Activated naive CD4-positive, alpha-beta T cell treated with anti-CD3 and anti-CD28 coated beads, Interleukin-2, amount 10 ng/mL, durations not matched to agents 7 days and 5 days (primary cell): ENCODE data around the gene PRSS50.
"Not testable (repeated sequence)": the region's sequence is repeated elsewhere in the genome, so short reads cannot be mapped to it uniquely, and the experiment has no call there.

Source experiments
- CTCF ChIA-PET: fragments of 350-600 bp; sonication (Branson Sonifier 250); formaldehyde crosslinking; loops from one replicate; lab custom pipeline; 2021; ENCODE audit warnings: antibody characterized with exemption; lab: Charles Lee
- DNase-seq: peaks from one replicate; pipeline ENCODE4 v3.0.0-alpha.2; 2020
- H3K27ac Mint-ChIP-seq: one replicate; pipeline ENCODE4 v1.8.0; 2021; ENCODE audit warnings: mild to moderate bottlenecking, moderate library complexity, mixed read lengths
- H3K27me3 Mint-ChIP-seq: one replicate; pipeline ENCODE4 v1.8.0; 2021; ENCODE audit warnings: mild to moderate bottlenecking, mixed read lengths
- H3K36me3 Mint-ChIP-seq: one replicate; pipeline ENCODE4 v1.8.0; 2021; ENCODE audit warnings: mixed read lengths
- H3K4me1 Mint-ChIP-seq: one replicate; pipeline ENCODE4 v1.8.0; 2021; ENCODE audit warnings: mixed read lengths
- H3K4me3 Mint-ChIP-seq: one replicate; pipeline ENCODE4 v1.8.0; 2021; ENCODE audit warnings: mild to moderate bottlenecking, moderate library complexity, mixed read lengths
- H3K9me3 Mint-ChIP-seq: one replicate; pipeline ENCODE4 v1.8.0; 2021; ENCODE audit warnings: mixed read lengths

PRSS50 gene

GRCh38 chr3:46707601-46708011 is 10.1 kb downstream of the PRSS50 start:
- Mint-ChIP-seq H3K4me3 (no peak overlapping the region), H3K27me3 (peaks cover 27% of the 10 kb centered on the region), H3K27ac (no peak overlapping the region), H3K36me3 (no peaks in the 10 kb centered on the region), H3K4me1 (no peaks in the 10 kb centered on the region), H3K9me3 (no peaks in the 10 kb centered on the region)
- CTCF ChIA-PET: interaction anchor here (0.6 to 3.1 kb wide), 5 partner anchors 134 to 219 kb away, joined by 3 to 15 read pairs (median 4); no protein-coding TSS in a partner anchor
- DNase-seq: peak; percentile 9

- Mint-ChIP-seq H3K4me3 (no peak overlapping the region), H3K27me3 (peaks cover 33% of the 10 kb centered on the region), H3K4me1 (peaks cover 5% of the 10 kb centered on the region), H3K27ac (no peak overlapping the region), H3K36me3 (no peaks in the 10 kb centered on the region), H3K9me3 (no peaks in the 10 kb centered on the region)
- DNase-seq: peak; percentile 10
- CTCF ChIA-PET: interaction anchor here (0.6 to 3.1 kb wide), 6 partner anchors 11 to 218 kb away, joined by 3 to 15 read pairs (median 5); no protein-coding TSS in a partner anchor
Measured at GRCh38 chr3:46706771-46707582, 10.7 kb downstream of the PRSS50 start.

- DNase-seq: no peak
- CTCF ChIA-PET: interaction anchor here (0.6 to 2.0 kb wide), 8 partner anchors 10 to 204 kb away, joined by 3 to 15 read pairs (median 4); no protein-coding TSS in a partner anchor
- Mint-ChIP-seq H3K4me3 (no peak overlapping the region), H3K27me3 (peaks cover 42% of the 10 kb centered on the region), H3K27ac (no peak overlapping the region), H3K9me3 (no peaks in the 10 kb centered on the region), H3K4me1 (peaks cover 10% of the 10 kb centered on the region), H3K36me3 (no peaks in the 10 kb centered on the region)
Measured at GRCh38 chr3:46705751-46706552, 11.7 kb downstream of the PRSS50 start.

GRCh38 chr3:46705022-46705530 is 12.6 kb downstream of the PRSS50 start:
- DNase-seq: peak; percentile 78
- Mint-ChIP-seq H3K4me3 (no peak overlapping the region), H3K27me3 (peaks cover 50% of the 10 kb centered on the region), H3K9me3 (no peaks in the 10 kb centered on the region), H3K36me3 (no peaks in the 10 kb centered on the region), H3K4me1 (peaks cover 10% of the 10 kb centered on the region), H3K27ac (no peak overlapping the region)
- CTCF ChIA-PET: interaction anchor here (0.6 to 2.0 kb wide), 7 partner anchors 9 to 205 kb away, joined by 3 to 15 read pairs (median 4); no protein-coding TSS in a partner anchor

DNA sequence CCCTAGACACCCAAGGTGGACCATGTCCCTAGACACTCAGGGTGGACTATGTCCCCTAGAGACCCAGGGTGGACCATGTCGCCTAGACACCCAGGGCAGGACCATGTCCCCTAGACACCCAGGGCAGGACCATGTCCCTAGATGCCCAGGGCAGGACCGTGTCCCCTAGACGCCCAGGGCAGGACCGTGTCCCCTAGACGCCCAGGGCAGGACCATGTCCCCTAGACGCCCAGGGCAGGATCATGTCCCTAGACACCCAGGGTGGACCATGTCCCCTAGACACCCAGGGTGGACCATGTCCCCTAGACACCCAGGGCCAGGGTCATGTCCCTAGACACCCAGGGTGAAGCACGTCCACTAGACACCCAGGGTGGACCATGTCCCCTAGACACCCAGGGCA is 13.3 kb downstream of the PRSS50 start:
- CTCF ChIA-PET: interaction anchor here (2.9 kb wide), 1 partner anchor 190 kb away, joined by 28 read pairs; no protein-coding TSS in a partner anchor
- H3K9me3 Mint-ChIP-seq: not testable (repeated sequence)

GRCh38 chr3:46703013-46703520 is 14.6 kb downstream of the PRSS50 start:
- peaks cover 60% of the 10 kb centered on the region for H3K27me3 Mint-ChIP-seq
- no peaks in the 10 kb centered on the region for H3K9me3 Mint-ChIP-seq
- DNase-seq: no peak
- H3K4me1 Mint-ChIP-seq: peaks cover 16% of the 10 kb centered on the region
- no peaks in the 10 kb centered on the region for H3K36me3 Mint-ChIP-seq
- H3K4me3 Mint-ChIP-seq: no peak overlapping the region
- H3K27ac Mint-ChIP-seq: no peak overlapping the region
- CTCF ChIA-PET: interaction anchor here (0.6 to 2.9 kb wide), 8 partner anchors 9 to 206 kb away, joined by 3 to 28 read pairs (median 4); no protein-coding TSS in a partner anchor

More for the DNA sequence above, 13.3 kb downstream of the PRSS50 start:
- H3K27me3 Mint-ChIP-seq: peaks cover 58% of the 10 kb centered on the region
- not testable (repeated sequence) for H3K36me3 Mint-ChIP-seq, H3K4me3 Mint-ChIP-seq, H3K27ac Mint-ChIP-seq, DNase-seq
- peaks cover 14% of the 10 kb centered on the region for H3K4me1 Mint-ChIP-seq

DNA sequence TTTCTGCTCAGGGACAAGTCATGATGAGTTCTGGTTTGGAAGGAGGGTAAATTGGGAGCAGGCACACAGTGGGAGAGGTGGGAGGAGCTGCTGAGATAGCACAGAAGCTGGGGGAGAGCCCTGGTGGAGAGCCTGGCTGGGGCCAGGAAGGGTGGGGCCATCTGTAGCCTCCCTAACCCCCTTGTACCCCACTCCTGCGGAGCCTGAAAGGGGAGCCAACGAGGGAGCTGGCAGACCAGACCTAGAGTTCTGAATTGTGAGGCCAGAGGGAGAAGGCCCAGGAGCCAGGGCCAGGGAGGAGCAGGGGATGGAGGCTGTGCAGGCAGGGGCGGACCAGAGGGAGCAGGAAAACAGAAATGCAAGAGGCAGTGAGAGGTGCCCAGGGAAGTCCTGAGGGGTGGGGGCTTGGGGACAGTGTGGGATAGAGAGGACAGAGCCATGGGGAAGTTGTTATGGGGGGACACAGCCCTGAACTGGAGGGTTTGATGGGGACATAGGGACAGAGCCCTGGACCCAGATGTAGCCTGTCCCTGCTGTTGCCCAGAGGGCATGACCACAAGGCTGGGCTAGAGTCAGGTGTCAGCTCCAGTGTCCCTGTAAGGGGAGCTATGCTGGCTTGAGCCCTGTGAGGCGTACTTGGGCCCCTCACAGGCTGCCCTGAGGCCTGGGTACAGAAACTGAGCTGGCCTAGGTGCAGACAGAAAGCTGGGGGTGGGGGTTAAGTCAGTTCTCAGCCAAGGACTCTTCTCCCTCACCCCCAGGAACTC is 15.2 kb downstream of the PRSS50 start:
- CTCF ChIA-PET: interaction anchor here (0.6 to 2.9 kb wide), 7 partner anchors 8 to 207 kb away, joined by 3 to 28 read pairs (median 4); no protein-coding TSS in a partner anchor
- Mint-ChIP-seq H3K4me3 (no peak overlapping the region), H3K36me3 (no peaks in the 10 kb centered on the region), H3K4me1 (peaks cover 21% of the 10 kb centered on the region), H3K27ac (no peak overlapping the region), H3K9me3 (no peaks in the 10 kb centered on the region), H3K27me3 (peaks cover 60% of the 10 kb centered on the region)
- no peak for DNase-seq

DNA sequence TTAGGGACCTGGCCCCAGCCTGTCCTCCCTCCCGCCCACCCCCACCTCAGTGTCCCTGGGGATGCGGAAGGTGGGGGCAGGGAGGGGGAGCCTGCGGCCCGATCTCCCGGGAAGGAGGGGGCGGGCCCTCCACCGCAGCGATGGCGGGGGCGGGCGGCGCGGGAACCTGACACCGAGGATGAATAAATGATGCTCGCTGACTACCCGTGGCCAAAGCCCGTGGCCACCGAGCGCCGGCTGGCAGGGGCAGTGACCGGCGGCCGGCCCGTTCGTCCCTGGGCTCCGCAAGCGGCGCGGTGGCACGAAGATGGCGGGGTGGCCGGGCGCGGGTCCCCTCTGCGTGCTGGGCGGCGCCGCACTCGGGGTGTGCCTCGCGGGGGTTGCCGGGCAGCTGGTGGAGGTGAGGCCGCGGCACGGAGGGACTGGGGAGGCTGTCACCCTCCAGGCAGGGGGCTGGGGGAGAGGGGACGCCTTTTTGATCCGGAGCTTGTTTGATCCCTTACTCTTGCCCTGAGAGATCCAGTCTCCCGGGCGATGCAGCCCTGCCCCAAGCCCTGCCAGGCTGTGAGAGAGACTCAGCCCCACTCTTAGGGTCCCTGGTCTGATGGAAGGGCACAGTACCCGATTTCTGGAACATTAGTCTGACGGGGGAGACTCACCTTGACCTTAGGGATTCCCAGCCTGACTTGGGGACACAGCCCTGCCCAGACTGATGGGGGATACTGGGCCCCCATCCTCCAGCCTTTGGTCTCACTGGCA is 16.3 kb downstream of the PRSS50 start, which contains the start of gene TMIE:
TSS of gene TMIE (plus strand) at position 212 of the 759 bp plus-strand sequence. CDS start at position 308, 96 bp downstream.
- CTCF ChIA-PET: interaction anchor here (2.9 kb wide), 1 partner anchor 193 kb away, joined by 28 read pairs; no protein-coding TSS in a partner anchor
- peaks cover 53% of the 10 kb centered on the region for H3K27me3 Mint-ChIP-seq
- no peak for DNase-seq
- no peak within 1 kb of the TSS for H3K4me3 Mint-ChIP-seq
- H3K9me3 Mint-ChIP-seq: no peaks in the 10 kb centered on the region
- H3K4me1 Mint-ChIP-seq: peaks cover 30% of the 10 kb centered on the region
- H3K36me3 Mint-ChIP-seq: no peaks in the 10 kb centered on the region
- H3K27ac Mint-ChIP-seq: no peak within 1 kb of the TSS

DNA sequence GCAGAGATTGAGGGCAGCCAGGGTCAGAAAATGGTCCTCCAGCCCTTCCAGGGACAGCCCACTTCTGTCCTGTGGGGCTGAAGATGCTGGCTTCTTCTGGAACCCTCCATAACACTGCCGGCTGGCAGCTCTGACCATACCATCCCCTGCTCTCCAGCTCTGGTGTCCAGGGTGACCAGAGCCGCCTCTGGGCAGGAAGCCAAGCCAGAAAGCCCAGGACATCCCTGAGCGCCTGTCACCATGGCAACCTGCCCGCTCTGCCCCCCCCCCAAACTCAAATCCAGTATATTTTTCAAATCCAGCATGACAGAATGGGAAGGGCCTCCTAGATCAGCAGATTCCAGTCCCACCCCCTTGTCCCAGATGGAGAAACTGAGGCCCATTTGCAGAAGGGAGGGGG is 16.9 kb downstream of the PRSS50 start:
- H3K4me3 Mint-ChIP-seq: no peak overlapping the region
- CTCF ChIA-PET: no interaction called here
- no peaks in the 10 kb centered on the region for H3K36me3 Mint-ChIP-seq

GRCh38 chr3:46699676-46700523 is 17.8 kb downstream of the PRSS50 start:
- CTCF ChIA-PET: interaction anchor here (1.4 kb wide), 1 partner anchor 195 kb away, joined by 5 read pairs; no protein-coding TSS in a partner anchor
- H3K4me3 Mint-ChIP-seq: no peak overlapping the region
- H3K27ac Mint-ChIP-seq: no peak overlapping the region

More for the DNA sequence above, 16.9 kb downstream of the PRSS50 start:
- DNase-seq: no peak
- no peak overlapping the region for H3K27ac Mint-ChIP-seq
- peaks cover 47% of the 10 kb centered on the region for H3K27me3 Mint-ChIP-seq
- no peaks in the 10 kb centered on the region for H3K9me3 Mint-ChIP-seq
- peaks cover 36% of the 10 kb centered on the region for H3K4me1 Mint-ChIP-seq

DNA sequence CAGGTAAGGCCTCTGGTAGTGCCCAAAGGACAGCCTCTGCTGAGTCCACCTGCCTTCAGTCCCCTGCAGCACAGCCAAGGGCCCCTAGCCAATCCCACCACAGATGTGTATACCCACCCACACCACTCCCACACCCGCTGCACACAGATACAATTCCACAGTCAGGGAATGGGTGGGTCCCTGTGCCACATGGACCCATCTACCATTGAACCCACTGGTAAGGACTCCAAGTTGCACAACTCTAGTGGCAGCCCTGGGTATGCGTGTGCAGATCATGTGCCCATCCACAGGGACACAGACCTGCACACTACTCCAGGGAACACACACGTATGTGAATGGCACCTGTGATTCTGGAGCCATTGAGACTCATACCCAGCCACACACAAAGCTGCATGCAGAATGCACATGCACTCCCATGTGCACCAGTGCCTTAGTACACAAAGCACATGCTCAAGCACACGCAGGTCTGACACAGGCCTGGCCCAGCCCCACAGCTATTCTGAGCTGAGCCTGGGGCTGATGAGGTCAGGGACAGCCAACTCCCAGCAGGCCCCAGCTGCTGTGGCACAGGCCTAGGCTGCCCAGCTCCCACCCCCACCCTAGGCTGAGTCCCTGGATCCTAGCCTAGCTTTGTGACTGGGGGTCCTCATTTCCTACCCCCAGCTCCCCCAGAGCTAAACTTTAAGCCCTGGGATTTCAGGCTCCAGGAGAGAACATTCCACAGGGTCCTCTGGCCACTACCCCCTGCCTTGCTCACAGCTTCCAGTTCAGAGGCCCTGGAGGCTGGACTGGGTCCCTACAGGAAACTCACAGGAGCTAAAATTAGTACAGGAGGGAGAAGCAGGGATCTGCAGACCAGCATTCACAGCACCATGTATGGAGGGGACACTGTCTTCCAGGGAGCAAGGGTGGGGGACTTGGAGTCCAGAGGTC is 21.4 kb downstream of the PRSS50 start:
- Mint-ChIP-seq H3K4me1 (peaks cover 66% of the 10 kb centered on the region), H3K36me3 (peaks cover 4% of the 10 kb centered on the region), H3K27ac (peak overlapping the region; percentile 96), H3K27me3 (peaks cover 38% of the 10 kb centered on the region), H3K4me3 (no peak overlapping the region), H3K9me3 (no peaks in the 10 kb centered on the region)
- DNase-seq: no peak
- CTCF ChIA-PET: interaction anchor here (0.6 to 2.7 kb wide), 9 partner anchors 10 to 1759 kb away, joined by 3 to 17 read pairs (median 3); no protein-coding TSS in a partner anchor

More at GRCh38 chr3:46699676-46700523, 17.8 kb downstream of the PRSS50 start:
- DNase-seq: no peak
- H3K27me3 Mint-ChIP-seq: peaks cover 47% of the 10 kb centered on the region
- peaks cover 44% of the 10 kb centered on the region for H3K4me1 Mint-ChIP-seq
- H3K9me3 Mint-ChIP-seq: no peaks in the 10 kb centered on the region
- H3K36me3 Mint-ChIP-seq: no peaks in the 10 kb centered on the region
